GM21786 (cell line): ENCODE data around the gene DENND4B.

ENCODE experiments used
- ATAC-seq: cut with Tn5 transposase; IDR thresholded peaks from one replicate; pipeline ENCODE4 v1.9.1; 2021; ENCODE audit not compliant: unreplicated experiment

DENND4B gene

GRCh38 chr1:153973071-153973470, 26.6 kb upstream of the DENND4B start:
- no peak for ATAC-seq

- ATAC-seq, result no peak
These were observed 23.8 kb upstream of the DENND4B start for GRCh38 chr1:153970346-153970745.

- no peak for ATAC-seq
These were observed 22.5 kb upstream of the DENND4B start for GRCh38 chr1:153968972-153969371.

GRCh38 chr1:153968408-153968807, 21.9 kb upstream of the DENND4B start:
- no peak for ATAC-seq

- ATAC-seq, result no peak
These were observed 21.5 kb upstream of the DENND4B start for GRCh38 chr1:153968000-153968363.

- ATAC-seq, result peak; percentile 63
These were observed 20.8 kb upstream of the DENND4B start, which contains the start of gene CREB3L4 for GRCh38 chr1:153967107-153967999. Gene CREB3L4, plus strand, starts transcription at chr1:153967902. Its CDS starts 624 bp downstream, at chr1:153968526.

GRCh38 chr1:153963850-153964331, 17.4 kb upstream of the DENND4B start:
- no peak for ATAC-seq

GRCh38 chr1:153963030-153963849, 16.7 kb upstream of the DENND4B start, which contains the start of gene SLC39A1:
Gene SLC39A1, minus strand, starts transcription at chr1:153963537. Its CDS starts 822 bp downstream, at chr1:153962715.
- ATAC-seq, result peak; percentile 35

- no peak for ATAC-seq
These were observed 15.8 kb upstream of the DENND4B start for GRCh38 chr1:153962088-153963029.

- ATAC-seq, result no peak
These were observed 14.9 kb upstream of the DENND4B start for GRCh38 chr1:153961421-153961820.

GRCh38 chr1:153960206-153960605, 13.7 kb upstream of the DENND4B start:
- no peak for ATAC-seq

GRCh38 chr1:153959454-153959853, 12.9 kb upstream of the DENND4B start:
- no peak for ATAC-seq

- ATAC-seq, result no peak
These were observed 12.4 kb upstream of the DENND4B start for GRCh38 chr1:153958961-153959260.

GRCh38 chr1:153958111-153958960, 11.8 kb upstream of the DENND4B start, which contains the start of gene CRTC2:
Gene CRTC2, minus strand, starts transcription at chr1:153958612. Its CDS starts 115 bp downstream, at chr1:153958497.
- peak; percentile 73 for ATAC-seq

GRCh38 chr1:153957744-153958110, 11.2 kb upstream of the DENND4B start:
- peak; percentile 7 for ATAC-seq

- ATAC-seq, result no peak
These were observed 10.6 kb upstream of the DENND4B start for GRCh38 chr1:153956997-153957715.

GRCh38 chr1:153954826-153955225, 8.3 kb upstream of the DENND4B start:
- ATAC-seq, result no peak

- ATAC-seq, result no peak
These were observed 7.4 kb upstream of the DENND4B start for GRCh38 chr1:153953859-153954365.

GRCh38 chr1:153951801-153952200, 5.3 kb upstream of the DENND4B start:
- no peak for ATAC-seq
